ENCODE results near the gene ZNF333.

GRCh38 chr19:14676762-14677161, 13.1 kb upstream of the ZNF333 start:
- TF ChIP-seq CTCF (IDR thresholded peaks at IDR 0.05) (no peak), POLR2A (IDR thresholded peaks at IDR 0.05) (no peak)
